DMS153 treated with DMSO at 0.1 percent for 48 hours (cell line): ENCODE data around the gene GPR15LG.
"Not testable (repeated sequence)": the region's sequence is repeated elsewhere in the genome, so short reads cannot be mapped to it uniquely, and the experiment has no call there.

Source experiments
- DNase-seq: peaks from one replicate; lab custom pipeline; 2025; ENCODE audit not compliant: unreplicated experiment; lab: John Stamatoyannopoulos, UW

GPR15LG gene

GRCh38 chr10:84173501-84173929 is at the start of gene GPR15LG:
TSS of gene GPR15LG (plus strand) at chr10:84173801. CDS start at chr10:84173852, 51 bp downstream.
- no peak for DNase-seq

GRCh38 chr10:84125910-84126784 is 47.5 kb upstream of the GPR15LG start:
- DNase-seq = not testable (repeated sequence)

- no peak for DNase-seq
Observed at GRCh38 chr10:84126785-84127167, 46.8 kb upstream of the GPR15LG start.

- DNase-seq = no peak
Observed at GRCh38 chr10:84135836-84136235, 37.8 kb upstream of the GPR15LG start.

- DNase-seq = no peak
Observed at GRCh38 chr10:84137811-84138210, 35.8 kb upstream of the GPR15LG start.

GRCh38 chr10:84138478-84139125 is 35.0 kb upstream of the GPR15LG start:
- peak; percentile 26 for DNase-seq

GRCh38 chr10:84139126-84140035 is 34.2 kb upstream of the GPR15LG start, which contains the start of gene GHITM:
TSS of gene GHITM (plus strand) at chr10:84139509. CDS start at chr10:84141501, 1,992 bp downstream.
- DNase-seq = peak; percentile 95

- DNase-seq = no peak
Observed at GRCh38 chr10:84140036-84140379, 33.6 kb upstream of the GPR15LG start.

- DNase-seq = no peak
Observed at GRCh38 chr10:84147347-84147746, 26.3 kb upstream of the GPR15LG start.

- peak; percentile 22 for DNase-seq
Observed at GRCh38 chr10:84148006-84148597, 25.5 kb upstream of the GPR15LG start.

- DNase-seq = no peak
Observed at GRCh38 chr10:84149854-84150253, 23.7 kb upstream of the GPR15LG start.

GRCh38 chr10:84152769-84153168 is 20.8 kb upstream of the GPR15LG start:
- DNase-seq = no peak

GRCh38 chr10:84155521-84155920 is 18.1 kb upstream of the GPR15LG start:
- no peak for DNase-seq

GRCh38 chr10:84156009-84156408 is 17.6 kb upstream of the GPR15LG start:
- no peak for DNase-seq

- no peak for DNase-seq
Observed at GRCh38 chr10:84156768-84157167, 16.8 kb upstream of the GPR15LG start.

GRCh38 chr10:84158061-84158460 is 15.5 kb upstream of the GPR15LG start:
- DNase-seq = no peak

GRCh38 chr10:84158550-84158949 is 15.1 kb upstream of the GPR15LG start:
- no peak for DNase-seq

GRCh38 chr10:84159076-84159685 is 14.4 kb upstream of the GPR15LG start:
- DNase-seq = no peak

- DNase-seq = no peak
Observed at GRCh38 chr10:84160663-84161362, 12.8 kb upstream of the GPR15LG start.

- DNase-seq = no peak
Observed at GRCh38 chr10:84163996-84164395, 9.6 kb upstream of the GPR15LG start.
